ENCODE measurements around the gene NCR3LG1.

Gene NCR3LG1

GRCh38 chr11:17386331-17387084, 34.9 kb downstream of the NCR3LG1 start:
- peaks cover 41% of the 10 kb centered on the region for H3K27me3 ChIP-seq
- H3K9me3 ChIP-seq: no peaks in the 10 kb centered on the region
- H3K4me3 ChIP-seq (ENCODE audit: low read depth in 1 of 2, low read length in 1 of 2): no peak overlapping the region

GRCh38 chr11:17387254-17387653, 35.7 kb downstream of the NCR3LG1 start:
- H3K9me3 ChIP-seq: no peaks in the 10 kb centered on the region
- H3K27me3 ChIP-seq: peaks cover 44% of the 10 kb centered on the region
- no peak overlapping the region for H3K4me3 ChIP-seq (ENCODE audit: low read depth in 1 of 2, low read length in 1 of 2)
- no peak overlapping the region for H3K27ac ChIP-seq
- TF ChIP-seq CTCF (IDR thresholded peaks at IDR 0.05): no peak
- no peaks in the 10 kb centered on the region for H3K36me3 ChIP-seq
- H3K4me1 ChIP-seq (ENCODE audit: control insufficient read depth in 1 of 2, insufficient read depth in 1 of 2, low read depth in 1 of 2, low read length in 1 of 2): peaks cover 12 to 16% of the 10 kb centered on the region in 2 experiments

More at GRCh38 chr11:17386331-17387084, 34.9 kb downstream of the NCR3LG1 start:
- TF ChIP-seq CTCF (IDR thresholded peaks at IDR 0.05): no peak
- Histone ChIP-seq H3K36me3 (no peaks in the 10 kb centered on the region), H3K27ac (no peak overlapping the region), H3K4me1 (ENCODE audit: control insufficient read depth in 1 of 2, insufficient read depth in 1 of 2, low read depth in 1 of 2, low read length in 1 of 2) (peaks cover 12 to 16% of the 10 kb centered on the region in 2 experiments)

DNA sequence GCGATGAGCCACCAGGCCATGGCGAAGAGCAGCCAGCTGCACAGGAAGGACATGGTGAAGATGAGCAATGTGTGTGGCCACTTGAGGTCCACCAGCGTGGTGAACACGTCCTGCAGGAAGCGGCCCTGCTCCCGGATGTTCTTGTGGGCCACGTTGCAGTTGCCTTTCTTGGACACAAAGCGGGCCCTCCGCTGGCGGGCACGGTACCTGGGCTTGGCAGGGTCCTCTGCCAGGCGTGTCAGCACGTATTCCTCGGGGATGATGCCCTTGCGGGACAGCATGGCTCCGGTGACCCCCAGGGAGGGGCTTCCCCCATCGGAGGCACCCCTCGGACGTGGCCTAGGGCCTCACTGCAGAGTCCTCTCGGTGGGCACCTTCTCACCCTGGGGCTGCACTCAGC, 36.2 kb downstream of the NCR3LG1 start:
- no peaks in the 10 kb centered on the region for H3K9me3 ChIP-seq
- no peak overlapping the region for H3K27ac ChIP-seq
- H3K36me3 ChIP-seq: no peaks in the 10 kb centered on the region
- no peak overlapping the region for H3K4me3 ChIP-seq (ENCODE audit: low read depth in 1 of 2, low read length in 1 of 2)
- peaks cover 44% of the 10 kb centered on the region for H3K27me3 ChIP-seq
- TF ChIP-seq CTCF (IDR thresholded peaks at IDR 0.05): no peak
- peaks cover 12 to 16% of the 10 kb centered on the region in 2 experiments for H3K4me1 ChIP-seq (ENCODE audit: control insufficient read depth in 1 of 2, insufficient read depth in 1 of 2, low read depth in 1 of 2, low read length in 1 of 2)

DNA sequence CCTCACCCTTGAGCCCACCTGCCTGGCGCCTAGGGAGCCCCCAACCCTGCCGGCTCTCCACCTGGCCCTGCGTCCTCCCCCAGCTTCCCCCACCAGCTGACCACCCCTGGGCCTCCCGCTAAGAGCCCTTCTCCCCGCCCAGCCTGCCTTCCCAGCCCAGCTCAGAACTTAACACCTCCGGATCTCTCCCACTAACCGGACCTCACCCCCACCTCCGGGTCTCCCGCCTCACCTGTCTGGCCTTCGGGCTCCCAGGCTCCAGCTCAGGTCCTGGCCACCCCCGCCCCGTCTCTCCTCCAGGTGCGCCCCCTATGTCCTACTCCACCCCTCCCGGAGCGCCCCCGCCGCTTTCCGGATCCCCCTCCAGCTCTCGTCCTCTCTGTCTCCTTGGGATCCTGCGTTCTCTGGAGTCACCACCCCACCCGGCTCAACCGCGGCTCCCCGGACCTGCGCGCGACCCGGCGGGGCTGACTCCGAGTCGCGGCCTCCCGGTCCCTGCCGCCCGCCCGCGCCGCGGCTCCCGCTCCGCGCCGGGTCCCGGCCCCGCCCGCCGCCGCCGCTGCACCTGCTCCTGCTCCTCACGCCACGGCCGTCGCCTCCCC, 37.1 kb downstream of the NCR3LG1 start, which contains the start of gene KCNJ11:
KCNJ11 (minus strand) TSS at position 51 of the 602 bp plus-strand sequence. CDS start 568 bp downstream, outside the sequence.
- Histone ChIP-seq H3K36me3 (no peaks in the 10 kb centered on the region), H3K27ac (no peak within 1 kb of the TSS), H3K4me3 (ENCODE audit: low read depth in 1 of 2, low read length in 1 of 2) (peak within 1 kb of the TSS; percentile 47 to 65), H3K27me3 (peaks cover 44% of the 10 kb centered on the region), H3K4me1 (ENCODE audit: control insufficient read depth in 1 of 2, insufficient read depth in 1 of 2, low read depth in 1 of 2, low read length in 1 of 2) (peaks cover 8 to 12% of the 10 kb centered on the region in 2 experiments), H3K9me3 (no peaks in the 10 kb centered on the region)
- no peak for TF ChIP-seq CTCF (IDR thresholded peaks at IDR 0.05)

DNA sequence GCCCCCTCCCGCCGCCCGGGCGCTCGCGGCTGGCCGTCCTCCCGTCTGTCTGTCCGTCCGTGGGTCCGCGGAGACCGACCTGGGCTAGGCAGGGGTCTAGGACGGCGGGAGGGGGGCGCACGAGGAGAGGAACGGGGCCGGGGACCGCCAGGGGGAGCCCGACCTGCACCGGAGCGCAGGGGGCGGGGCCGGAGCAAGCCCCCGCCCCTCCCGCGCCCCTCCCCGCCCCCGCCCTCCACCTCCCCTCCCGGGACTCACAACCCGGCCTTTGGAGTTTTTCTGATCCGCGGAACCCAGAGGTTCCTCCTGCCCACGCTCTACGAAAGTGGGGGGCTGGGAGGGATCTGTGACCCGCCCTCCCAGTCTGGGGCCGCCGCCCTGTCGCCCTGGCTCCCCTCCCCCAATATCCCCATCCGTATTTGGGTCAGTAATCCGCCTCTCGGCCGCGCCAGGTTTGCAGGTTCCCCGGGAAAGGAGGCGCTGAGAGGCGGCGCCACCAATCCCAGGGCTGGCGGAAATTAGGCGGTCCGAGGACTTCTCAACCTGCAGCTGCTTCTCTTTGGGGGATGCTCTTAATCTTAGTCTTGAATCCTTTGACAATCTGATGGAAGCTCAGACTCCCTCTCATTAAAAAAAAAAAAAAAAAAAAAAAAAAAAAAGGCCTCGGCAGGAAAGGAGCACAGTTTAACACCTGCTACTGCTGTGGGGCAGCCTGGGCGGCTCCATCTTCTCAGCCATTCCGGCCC, 37.8 kb downstream of the NCR3LG1 start:
- peak overlapping the region; percentile 47 to 65 for H3K4me3 ChIP-seq (ENCODE audit: low read depth in 1 of 2, low read length in 1 of 2)
- TF ChIP-seq CTCF (IDR thresholded peaks at IDR 0.05): peak; percentile 70
- no peaks in the 10 kb centered on the region for H3K36me3 ChIP-seq
- H3K27ac ChIP-seq: no peak overlapping the region
- H3K4me1 ChIP-seq (ENCODE audit: control insufficient read depth in 1 of 2, insufficient read depth in 1 of 2, low read depth in 1 of 2, low read length in 1 of 2): peaks cover 7 to 10% of the 10 kb centered on the region in 2 experiments
- H3K27me3 ChIP-seq: peaks cover 44% of the 10 kb centered on the region
- H3K9me3 ChIP-seq: no peaks in the 10 kb centered on the region

Data from neutrophil (primary cell).